Osteoblast (primary cell): ENCODE results near the gene ZNF280A. TPM values are rescaled to one million over a fixed set of nuclear protein-coding genes. Genes with fewer than 3 reads are reported as not detected.

ENCODE experiments used
- DNase-seq: peaks from one replicate; pipeline ENCODE4 v3.0.0; 2011; ENCODE audit warnings: low spot score, mixed read lengths; ENCODE audit not compliant: insufficient read length; ENCODE audit errors: missing footprints
- H2AFZ ChIP-seq: 2 replicates; pipeline ENCODE4 v1.6.0; 2011; ENCODE audit warnings: mild to moderate bottlenecking, low read length
- H3K27ac ChIP-seq: 2 replicates; pipeline ENCODE4 v1.5.1; 2011; ENCODE audit warnings: mild to moderate bottlenecking, low read depth, low read length, moderate library complexity
- H3K27me3 ChIP-seq: 2 replicates; pipeline ENCODE4 v1.6.0; 2012; ENCODE audit warnings: mild to moderate bottlenecking, control low read depth, inconsistent platforms, low read length, moderate library complexity; ENCODE audit not compliant: insufficient read depth
- H3K36me3 ChIP-seq: 2 replicates; pipeline ENCODE4 v1.5.1; 2011; ENCODE audit warnings: mild to moderate bottlenecking, low read length, control low read depth, moderate library complexity; ENCODE audit not compliant: insufficient read depth
- H3K4me1 ChIP-seq: 2 replicates; pipeline ENCODE4 v1.5.1; 2011; ENCODE audit warnings: mild to moderate bottlenecking, low read length, control low read depth, moderate library complexity; ENCODE audit not compliant: insufficient read depth
- H3K4me2 ChIP-seq: 2 replicates; pipeline ENCODE4 v1.6.0; 2011; ENCODE audit warnings: mild to moderate bottlenecking, low read length; ENCODE audit not compliant: insufficient read depth
- H3K4me3 ChIP-seq: fragments of 200-600 bp; sonication (generic); 3 replicates; pipeline ENCODE4 v1.5.1; 2012; ENCODE audit warnings: mild to moderate bottlenecking, low read length, inconsistent platforms; ENCODE audit not compliant: insufficient read depth
- H3K79me2 ChIP-seq: 2 replicates; pipeline ENCODE4 v1.6.0; 2012; ENCODE audit warnings: mild to moderate bottlenecking, low read length, control low read depth, inconsistent platforms; ENCODE audit not compliant: insufficient read depth
- H3K9me3 ChIP-seq: 2 replicates; pipeline ENCODE4 v1.5.1; 2011; ENCODE audit warnings: low read depth, low read length, control low read depth
- H4K20me1 ChIP-seq: 2 replicates; pipeline ENCODE4 v1.6.0; 2012; ENCODE audit warnings: mild to moderate bottlenecking, low read length, control low read depth; ENCODE audit not compliant: insufficient read depth
- CTCF ChIP-seq: IDR thresholded peaks from 2 replicates; pipeline ENCODE4 v1.5.1; 2011; ENCODE audit warnings: mild to moderate bottlenecking, low read depth, low read length, moderate library complexity; ENCODE audit errors: extremely low read depth
- total RNA-seq: library from RNA; depleted of rRNA; stranded (reverse); fragments of >200 nt; gene quantifications from 2 replicates; pipeline ENCODE4 v1.2.3, GENCODE V29; 2012

Gene ZNF280A
- total RNA-seq, 1 donor = not detected

- Histone ChIP-seq H3K36me3 (no peaks in the 10 kb centered on the region), H3K27ac (no peak overlapping the region), H3K4me2 (no peak overlapping the region), H3K9me3 (no peaks in the 10 kb centered on the region), H3K79me2 (no peaks in the 10 kb centered on the region), H3K4me3 (no peak overlapping the region), H3K27me3 (no peaks in the 10 kb centered on the region), H2AFZ (no peak overlapping the region), H4K20me1 (no peaks in the 10 kb centered on the region), H3K4me1 (no peaks in the 10 kb centered on the region)
- DNase-seq = no peak
- no peak for TF ChIP-seq CTCF
These were observed 18.3 kb upstream of the ZNF280A start for GRCh38 chr22:22538226-22538989.

- Histone ChIP-seq H2AFZ (no peak overlapping the region), H3K9me3 (no peaks in the 10 kb centered on the region), H3K27ac (no peak overlapping the region), H3K36me3 (no peaks in the 10 kb centered on the region), H3K79me2 (no peaks in the 10 kb centered on the region), H4K20me1 (no peaks in the 10 kb centered on the region), H3K4me3 (no peak overlapping the region), H3K27me3 (no peaks in the 10 kb centered on the region), H3K4me2 (no peak overlapping the region), H3K4me1 (no peaks in the 10 kb centered on the region)
- TF ChIP-seq CTCF = no peak
- DNase-seq = no peak
These were observed 16.8 kb upstream of the ZNF280A start for GRCh38 chr22:22536916-22537315.

- Histone ChIP-seq H4K20me1 (no peaks in the 10 kb centered on the region), H3K27ac (no peak overlapping the region), H3K36me3 (no peaks in the 10 kb centered on the region), H3K4me2 (no peak overlapping the region), H3K9me3 (no peaks in the 10 kb centered on the region), H2AFZ (no peak overlapping the region), H3K79me2 (no peaks in the 10 kb centered on the region), H3K27me3 (no peaks in the 10 kb centered on the region), H3K4me3 (no peak overlapping the region), H3K4me1 (no peaks in the 10 kb centered on the region)
- no peak for TF ChIP-seq CTCF
- no peak for DNase-seq
These were observed 16.4 kb upstream of the ZNF280A start for GRCh38 chr22:22536515-22536914.

GRCh38 chr22:22535662-22536061, 15.6 kb upstream of the ZNF280A start:
- no peaks in the 10 kb centered on the region for H3K27me3 ChIP-seq
- H2AFZ ChIP-seq = no peak overlapping the region
- no peak overlapping the region for H3K27ac ChIP-seq
- no peak for TF ChIP-seq CTCF
- no peaks in the 10 kb centered on the region for H3K79me2 ChIP-seq
- no peak overlapping the region for H3K4me2 ChIP-seq
- H3K4me1 ChIP-seq = no peaks in the 10 kb centered on the region
- no peak for DNase-seq
- no peaks in the 10 kb centered on the region for H4K20me1 ChIP-seq
- H3K4me3 ChIP-seq = no peak overlapping the region
- no peaks in the 10 kb centered on the region for H3K36me3 ChIP-seq
- no peaks in the 10 kb centered on the region for H3K9me3 ChIP-seq
